Kidney epithelial cell (primary cell): Measurements from ENCODE around the gene CDT1. TPM values are rescaled to one million over a fixed set of nuclear protein-coding genes. Genes with fewer than 3 reads are reported as not detected.

ENCODE experiments used
- DNase-seq: peaks from one replicate; pipeline ENCODE4 v3.0.0-alpha.2; 2010; ENCODE audit warnings: low read depth
- H3K27me3 ChIP-seq: 2 replicates; pipeline ENCODE4 v1.6.0; 2011; ENCODE audit warnings: low read length; ENCODE audit not compliant: control insufficient read depth, insufficient read depth
- H3K36me3 ChIP-seq: 2 replicates; pipeline ENCODE4 v1.5.1; 2011; ENCODE audit warnings: low read length; ENCODE audit not compliant: control insufficient read depth, insufficient read depth
- H3K4me3 ChIP-seq: 2 replicates; pipeline ENCODE4 v1.5.1; 2011; ENCODE audit warnings: low read depth, mild to moderate bottlenecking, control low read depth, low read length
- total RNA-seq: library from RNA; depleted of rRNA; stranded (reverse); fragments of >200 nt; gene quantifications from 2 replicates; pipeline ENCODE4 v1.2.3, GENCODE V29; 2015
- TF ChIP-seq, protein P1 (sequence below): IDR thresholded peaks from 2 replicates; pipeline ENCODE4 v1.5.1; 2011; ENCODE audit warnings: mild to moderate bottlenecking, moderate library complexity, low read length, control low read depth, inconsistent platforms; ENCODE audit not compliant: insufficient read depth, poor library complexity, severe bottlenecking

CDT1 gene
- total RNA-seq, 1 donor from 2014 or later, result 14.5 TPM

DNA sequence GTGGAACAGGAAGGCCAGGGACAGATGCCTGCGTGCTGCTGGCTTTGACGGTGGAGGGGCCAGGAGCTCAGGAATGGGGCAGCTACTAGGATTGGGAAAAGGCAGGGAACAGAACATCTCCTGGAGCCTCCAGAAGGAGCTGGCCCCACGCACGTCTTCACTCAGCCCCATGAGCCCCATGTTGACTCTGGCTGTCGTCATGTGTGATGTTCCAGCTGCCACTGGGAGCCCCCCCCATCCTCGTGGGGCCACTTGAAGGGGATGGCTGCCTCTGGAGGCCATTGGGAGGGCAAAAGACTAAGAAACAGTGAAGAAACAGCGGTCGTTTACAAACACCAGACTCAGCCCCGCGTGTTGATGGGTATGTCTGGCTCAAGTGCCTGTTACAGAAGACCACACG lies 26.7 kb downstream of the CDT1 start:
- TF ChIP-seq, protein P1, sequence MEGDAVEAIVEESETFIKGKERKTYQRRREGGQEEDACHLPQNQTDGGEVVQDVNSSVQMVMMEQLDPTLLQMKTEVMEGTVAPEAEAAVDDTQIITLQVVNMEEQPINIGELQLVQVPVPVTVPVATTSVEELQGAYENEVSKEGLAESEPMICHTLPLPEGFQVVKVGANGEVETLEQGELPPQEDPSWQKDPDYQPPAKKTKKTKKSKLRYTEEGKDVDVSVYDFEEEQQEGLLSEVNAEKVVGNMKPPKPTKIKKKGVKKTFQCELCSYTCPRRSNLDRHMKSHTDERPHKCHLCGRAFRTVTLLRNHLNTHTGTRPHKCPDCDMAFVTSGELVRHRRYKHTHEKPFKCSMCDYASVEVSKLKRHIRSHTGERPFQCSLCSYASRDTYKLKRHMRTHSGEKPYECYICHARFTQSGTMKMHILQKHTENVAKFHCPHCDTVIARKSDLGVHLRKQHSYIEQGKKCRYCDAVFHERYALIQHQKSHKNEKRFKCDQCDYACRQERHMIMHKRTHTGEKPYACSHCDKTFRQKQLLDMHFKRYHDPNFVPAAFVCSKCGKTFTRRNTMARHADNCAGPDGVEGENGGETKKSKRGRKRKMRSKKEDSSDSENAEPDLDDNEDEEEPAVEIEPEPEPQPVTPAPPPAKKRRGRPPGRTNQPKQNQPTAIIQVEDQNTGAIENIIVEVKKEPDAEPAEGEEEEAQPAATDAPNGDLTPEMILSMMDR, result no peak
- no peak for DNase-seq
- Histone ChIP-seq H3K36me3 (no peaks in the 10 kb centered on the region), H3K27me3 (no peaks in the 10 kb centered on the region), H3K4me3 (no peak overlapping the region)

DNA sequence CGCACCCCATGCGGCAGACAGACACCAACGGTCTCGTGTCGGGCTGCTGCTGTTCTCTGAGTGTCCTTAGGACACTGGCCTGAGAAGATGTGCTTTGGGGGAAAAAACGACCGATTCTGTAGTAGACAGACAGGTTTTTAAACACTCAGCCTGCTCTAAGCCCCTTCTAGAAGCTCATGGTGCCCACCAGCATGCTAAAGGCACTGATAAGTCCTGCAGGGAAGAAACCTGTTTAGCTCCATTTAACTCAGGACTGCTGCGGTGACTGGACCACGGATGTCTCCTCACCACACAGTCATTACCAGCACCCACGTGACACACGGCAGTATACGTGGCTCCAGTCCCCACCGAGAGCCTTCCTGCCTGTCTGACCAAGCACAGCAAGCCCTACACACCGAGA lies 27.2 kb downstream of the CDT1 start:
- Histone ChIP-seq H3K27me3 (no peaks in the 10 kb centered on the region), H3K4me3 (no peak overlapping the region), H3K36me3 (no peaks in the 10 kb centered on the region)
- no peak for DNase-seq
- TF ChIP-seq, protein P1, result no peak

DNA sequence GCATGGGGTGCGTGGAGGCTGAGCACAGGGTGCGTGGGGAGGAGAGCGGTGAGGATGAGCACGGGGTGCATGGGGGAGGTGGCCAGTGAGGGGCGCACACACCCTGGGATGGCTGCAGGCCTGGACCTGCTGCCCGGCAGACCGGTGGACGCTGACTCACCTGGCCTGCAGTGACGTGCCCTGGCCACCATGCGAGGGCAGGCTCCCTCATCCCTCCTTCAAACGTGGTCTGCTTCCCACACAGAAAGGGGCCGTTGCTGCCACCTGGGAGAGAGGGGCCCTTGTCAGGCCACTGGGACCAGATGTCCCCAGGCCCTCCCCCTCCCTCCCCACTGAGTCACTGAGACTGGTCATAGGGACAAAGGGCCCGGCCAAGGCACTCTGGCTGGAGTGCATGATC lies 28.2 kb downstream of the CDT1 start:
- no peaks in the 10 kb centered on the region for H3K36me3 ChIP-seq
- DNase-seq, result no peak
- no peak overlapping the region for H3K4me3 ChIP-seq
- H3K27me3 ChIP-seq, result no peaks in the 10 kb centered on the region
- TF ChIP-seq, protein P1, result no peak

DNA sequence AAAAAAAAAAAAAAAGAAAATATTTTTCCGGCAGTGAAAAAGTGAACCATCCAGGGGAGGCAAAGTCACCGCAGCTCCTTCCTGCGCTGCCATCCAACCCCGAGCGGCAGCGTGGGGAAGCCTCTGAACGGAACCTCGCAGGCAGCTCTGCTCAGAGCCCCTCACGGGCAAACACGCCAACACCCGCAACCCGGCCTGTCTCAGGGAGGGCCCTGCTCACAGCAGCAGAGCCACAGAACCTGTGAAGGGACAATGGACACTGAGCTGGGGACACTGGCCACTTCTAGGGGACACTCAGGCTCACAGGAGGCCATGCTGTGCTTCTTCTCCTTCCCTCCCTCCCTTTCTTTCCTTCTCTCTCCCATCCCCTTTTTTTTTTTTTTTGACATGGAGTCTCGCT lies 29.5 kb downstream of the CDT1 start:
- TF ChIP-seq, protein P1, result no peak
- Histone ChIP-seq H3K27me3 (no peaks in the 10 kb centered on the region), H3K4me3 (no peak overlapping the region), H3K36me3 (no peaks in the 10 kb centered on the region)
- no peak for DNase-seq

DNA sequence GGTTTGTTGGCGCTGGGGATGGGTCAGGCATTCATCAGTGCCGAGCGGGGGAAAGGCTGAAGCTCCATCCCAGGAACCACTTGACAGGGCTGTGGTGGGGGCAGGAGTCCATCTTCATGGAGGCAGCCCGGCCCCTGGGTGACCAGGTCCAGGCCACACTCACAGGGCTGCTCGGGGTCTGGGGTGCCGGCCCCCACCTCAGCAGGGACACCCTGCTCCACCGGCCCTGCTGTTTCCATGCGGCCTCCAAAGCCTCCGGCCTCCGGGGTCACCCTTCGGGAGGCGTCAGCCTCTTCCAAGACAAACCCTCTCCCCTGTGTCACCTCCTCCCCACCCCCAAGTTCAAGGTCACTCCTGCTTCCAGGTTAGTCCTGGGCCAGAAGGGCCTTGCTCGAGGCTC lies 31.1 kb downstream of the CDT1 start:
- DNase-seq, result no peak
- H3K36me3 ChIP-seq, result no peaks in the 10 kb centered on the region
- H3K27me3 ChIP-seq, result no peaks in the 10 kb centered on the region
- no peak overlapping the region for H3K4me3 ChIP-seq
- TF ChIP-seq, protein P1, result no peak

DNA sequence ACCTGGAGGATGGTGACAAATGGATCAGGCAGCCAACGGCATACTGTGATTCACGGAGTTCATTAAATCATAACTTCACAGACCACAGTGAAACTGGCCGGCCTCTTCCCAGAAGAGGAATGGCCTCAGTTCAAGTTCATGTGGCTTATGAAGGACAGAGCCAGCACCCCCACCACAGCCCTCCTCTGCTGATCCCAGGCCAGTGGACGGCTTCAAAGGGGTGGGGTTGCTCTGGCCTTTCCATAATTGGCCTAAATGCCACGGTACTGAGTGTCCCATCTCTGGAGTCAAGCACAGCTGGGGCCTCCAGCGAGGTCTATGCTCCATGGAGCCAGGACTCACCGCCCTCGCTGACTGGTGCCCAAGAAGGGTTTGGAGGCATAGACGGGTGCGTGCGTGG lies 31.8 kb downstream of the CDT1 start:
- TF ChIP-seq, protein P1, result no peak
- no peaks in the 10 kb centered on the region for H3K27me3 ChIP-seq
- DNase-seq, result no peak
- no peak overlapping the region for H3K4me3 ChIP-seq
- no peaks in the 10 kb centered on the region for H3K36me3 ChIP-seq
